Measurements from ENCODE around the gene LRRC52.

Gene LRRC52

DNA sequence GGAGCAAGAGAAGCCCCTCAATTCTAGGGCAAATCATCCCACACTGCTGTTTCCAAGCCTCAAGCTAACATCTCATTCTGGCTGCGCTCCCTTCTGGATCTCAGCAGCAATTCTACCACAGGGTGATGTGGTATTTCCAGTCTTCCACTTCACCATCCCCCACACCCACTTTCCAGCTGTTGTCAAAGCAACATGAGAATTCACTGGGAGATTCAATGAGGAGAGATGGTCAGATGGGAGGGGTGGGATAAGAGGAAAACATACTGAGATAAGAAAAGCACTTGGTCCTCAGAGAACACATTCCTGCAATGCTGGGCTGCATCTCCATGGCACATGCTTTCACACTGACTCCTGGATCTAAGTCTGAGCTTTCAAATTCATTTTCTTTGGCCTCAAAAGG, 47.3 kb upstream of the LRRC52 start:
- H3K79me2 ChIP-seq (ENCODE audit: insufficient read depth, low read length), result no peaks in the 10 kb centered on the region
- H4K20me1 ChIP-seq (ENCODE audit: insufficient read depth, low read length, poor library complexity, severe bottlenecking), result no peaks in the 10 kb centered on the region
- no peak overlapping the region for H3K4me2 ChIP-seq (ENCODE audit: low read depth, low read length, poor library complexity, severe bottlenecking)
- no peaks in the 10 kb centered on the region for H3K9me3 ChIP-seq (ENCODE audit: insufficient read depth, low read depth, low read length)
- H3K4me1 ChIP-seq (ENCODE audit: insufficient read depth, low read length, poor library complexity, severe bottlenecking), result no peaks in the 10 kb centered on the region
- H3K9ac ChIP-seq (ENCODE audit: low read depth, low read length, poor library complexity, severe bottlenecking), result no peak overlapping the region
- no peaks in the 10 kb centered on the region for H3K27me3 ChIP-seq (ENCODE audit: insufficient read depth, low read length, poor library complexity, severe bottlenecking)
- no peaks in the 10 kb centered on the region for H3F3A ChIP-seq (ENCODE audit: low read depth)
- no peak overlapping the region for H3K4me3 ChIP-seq (ENCODE audit: low read length, poor library complexity, severe bottlenecking)
- no peaks in the 10 kb centered on the region for H3K36me3 ChIP-seq (ENCODE audit: insufficient read depth, low read length)
- TF ChIP-seq, protein P1, sequence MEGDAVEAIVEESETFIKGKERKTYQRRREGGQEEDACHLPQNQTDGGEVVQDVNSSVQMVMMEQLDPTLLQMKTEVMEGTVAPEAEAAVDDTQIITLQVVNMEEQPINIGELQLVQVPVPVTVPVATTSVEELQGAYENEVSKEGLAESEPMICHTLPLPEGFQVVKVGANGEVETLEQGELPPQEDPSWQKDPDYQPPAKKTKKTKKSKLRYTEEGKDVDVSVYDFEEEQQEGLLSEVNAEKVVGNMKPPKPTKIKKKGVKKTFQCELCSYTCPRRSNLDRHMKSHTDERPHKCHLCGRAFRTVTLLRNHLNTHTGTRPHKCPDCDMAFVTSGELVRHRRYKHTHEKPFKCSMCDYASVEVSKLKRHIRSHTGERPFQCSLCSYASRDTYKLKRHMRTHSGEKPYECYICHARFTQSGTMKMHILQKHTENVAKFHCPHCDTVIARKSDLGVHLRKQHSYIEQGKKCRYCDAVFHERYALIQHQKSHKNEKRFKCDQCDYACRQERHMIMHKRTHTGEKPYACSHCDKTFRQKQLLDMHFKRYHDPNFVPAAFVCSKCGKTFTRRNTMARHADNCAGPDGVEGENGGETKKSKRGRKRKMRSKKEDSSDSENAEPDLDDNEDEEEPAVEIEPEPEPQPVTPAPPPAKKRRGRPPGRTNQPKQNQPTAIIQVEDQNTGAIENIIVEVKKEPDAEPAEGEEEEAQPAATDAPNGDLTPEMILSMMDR (conservative IDR thresholded peaks at IDR 0.05; ENCODE audit: low read length), result no peak
- no peak for TF ChIP-seq EZH2phosphoT487 (IDR thresholded peaks at IDR 0.05; ENCODE audit: borderline replicate concordance)
- H2AFZ ChIP-seq (ENCODE audit: low read length), result no peak overlapping the region
- H3K9me2 ChIP-seq (replicated peaks; ENCODE audit: low read depth, low read length), result no peaks in the 10 kb centered on the region

DNA sequence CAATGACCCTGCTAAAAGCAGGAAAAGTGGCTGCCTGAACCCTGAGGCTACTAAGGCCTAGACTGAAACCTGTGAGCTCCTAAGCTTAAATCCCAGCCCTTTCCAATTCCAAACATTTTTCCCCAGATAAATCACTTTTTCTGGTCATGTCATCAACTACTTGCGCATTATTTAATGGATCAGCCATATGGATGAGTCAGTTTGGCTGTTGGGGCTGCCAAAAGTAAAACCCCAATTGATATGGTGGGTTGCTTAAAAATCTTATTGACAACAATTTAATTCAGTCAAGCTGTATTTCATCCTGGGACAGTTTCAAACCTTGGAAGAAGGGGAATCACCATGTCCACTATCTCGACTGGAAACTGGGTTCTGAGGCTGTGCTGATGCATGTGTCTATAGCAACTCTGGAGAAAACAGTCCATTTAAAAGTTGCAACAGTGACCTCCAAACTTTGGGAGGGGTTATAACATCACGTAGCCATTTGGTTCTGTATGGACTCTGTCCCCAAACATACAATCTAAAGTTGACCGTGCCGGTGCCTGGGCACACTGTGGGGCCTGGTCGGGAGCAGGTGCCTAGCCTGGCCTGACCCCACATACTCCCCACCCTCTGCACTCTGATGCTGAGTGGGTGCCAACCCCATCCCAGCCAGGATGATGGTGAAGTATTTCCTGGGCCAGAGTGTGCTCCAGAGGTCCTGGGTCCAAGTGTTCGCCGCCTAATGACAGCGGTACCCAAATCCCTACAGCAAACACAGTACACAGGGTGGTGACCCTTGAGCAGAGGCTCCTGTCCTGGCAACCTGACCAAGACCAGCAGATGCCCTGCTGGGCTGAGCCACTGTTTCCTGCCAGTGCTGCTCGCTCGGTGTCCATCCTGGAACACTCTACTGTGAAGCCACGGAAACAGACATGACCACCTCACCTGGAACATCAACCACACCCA, 46.5 kb upstream of the LRRC52 start:
- H3K27me3 ChIP-seq (ENCODE audit: insufficient read depth, low read length, poor library complexity, severe bottlenecking), result no peaks in the 10 kb centered on the region
- H3K9ac ChIP-seq (ENCODE audit: low read depth, low read length, poor library complexity, severe bottlenecking), result no peak overlapping the region
- H3K9me3 ChIP-seq (ENCODE audit: insufficient read depth, low read depth, low read length), result no peaks in the 10 kb centered on the region
- H3K4me1 ChIP-seq (ENCODE audit: insufficient read depth, low read length, poor library complexity, severe bottlenecking), result no peaks in the 10 kb centered on the region
- TF ChIP-seq, protein P1 (conservative IDR thresholded peaks at IDR 0.05; ENCODE audit: low read length), result no peak
- no peak for TF ChIP-seq EZH2phosphoT487 (IDR thresholded peaks at IDR 0.05; ENCODE audit: borderline replicate concordance)
- H3K36me3 ChIP-seq (ENCODE audit: insufficient read depth, low read length), result no peaks in the 10 kb centered on the region
- no peak overlapping the region for H2AFZ ChIP-seq (ENCODE audit: low read length)
- H3K79me2 ChIP-seq (ENCODE audit: insufficient read depth, low read length), result no peaks in the 10 kb centered on the region
- H3K4me2 ChIP-seq (ENCODE audit: low read depth, low read length, poor library complexity, severe bottlenecking), result no peak overlapping the region
- H3K4me3 ChIP-seq (ENCODE audit: low read length, poor library complexity, severe bottlenecking), result no peak overlapping the region
- H4K20me1 ChIP-seq (ENCODE audit: insufficient read depth, low read length, poor library complexity, severe bottlenecking), result no peaks in the 10 kb centered on the region
- no peaks in the 10 kb centered on the region for H3K9me2 ChIP-seq (replicated peaks; ENCODE audit: low read depth, low read length)
- no peaks in the 10 kb centered on the region for H3F3A ChIP-seq (ENCODE audit: low read depth)

DNA sequence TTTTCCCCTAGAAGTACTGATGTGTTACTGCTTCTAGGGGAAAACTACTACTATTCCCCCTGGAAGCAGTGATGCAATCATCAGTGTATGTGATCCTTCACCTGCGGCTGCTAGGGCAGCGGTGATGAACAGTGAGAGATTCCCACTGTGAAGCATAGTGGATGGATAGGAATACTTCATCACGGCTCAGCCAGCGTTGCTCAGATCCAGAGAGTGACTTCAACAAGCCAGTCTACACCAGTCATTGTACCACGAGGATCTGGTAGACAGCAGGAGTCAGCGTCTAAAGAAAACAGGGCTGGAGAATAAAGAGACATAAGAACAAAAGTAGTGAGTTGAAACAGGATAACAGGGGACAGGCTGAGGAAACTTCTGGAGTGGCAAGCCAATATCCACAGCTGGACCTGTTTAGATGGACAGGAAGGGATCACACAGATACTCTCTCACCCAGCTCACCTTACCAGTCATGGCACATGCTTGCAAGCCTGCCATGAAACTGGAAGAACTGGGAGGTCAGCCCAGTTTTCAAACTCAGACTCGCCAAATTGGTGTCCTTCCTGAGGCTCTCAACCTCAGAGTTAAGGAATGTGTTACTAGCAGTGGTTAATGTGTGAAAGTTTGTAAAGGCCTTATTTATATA, 42.4 kb upstream of the LRRC52 start:
- H3K79me2 ChIP-seq (ENCODE audit: insufficient read depth, low read length), result no peaks in the 10 kb centered on the region
- H3K9ac ChIP-seq (ENCODE audit: low read depth, low read length, poor library complexity, severe bottlenecking), result no peak overlapping the region
- no peaks in the 10 kb centered on the region for H3K27me3 ChIP-seq (ENCODE audit: insufficient read depth, low read length, poor library complexity, severe bottlenecking)
- no peak overlapping the region for H3K4me3 ChIP-seq (ENCODE audit: low read length, poor library complexity, severe bottlenecking)
- H3K4me2 ChIP-seq (ENCODE audit: low read depth, low read length, poor library complexity, severe bottlenecking), result no peak overlapping the region
- no peaks in the 10 kb centered on the region for H3K36me3 ChIP-seq (ENCODE audit: insufficient read depth, low read length)
- no peaks in the 10 kb centered on the region for H3K9me2 ChIP-seq (replicated peaks; ENCODE audit: low read depth, low read length)
- no peaks in the 10 kb centered on the region for H3F3A ChIP-seq (ENCODE audit: low read depth)
- no peaks in the 10 kb centered on the region for H4K20me1 ChIP-seq (ENCODE audit: insufficient read depth, low read length, poor library complexity, severe bottlenecking)
- H2AFZ ChIP-seq (ENCODE audit: low read length), result no peak overlapping the region
- H3K9me3 ChIP-seq (ENCODE audit: insufficient read depth, low read depth, low read length), result peaks cover 3% of the 10 kb centered on the region; the same call in 1 of the 2 replicates
- TF ChIP-seq, protein P1 (conservative IDR thresholded peaks at IDR 0.05; ENCODE audit: low read length), result no peak
- TF ChIP-seq EZH2phosphoT487 (IDR thresholded peaks at IDR 0.05; ENCODE audit: borderline replicate concordance), result no peak
- H3K4me1 ChIP-seq (ENCODE audit: insufficient read depth, low read length, poor library complexity, severe bottlenecking), result no peaks in the 10 kb centered on the region
